Measurements from ENCODE around the gene CDH13.

- TF ChIP-seq CTCF (IDR thresholded peaks at IDR 0.05; ENCODE audit: low read depth, low read length, poor library complexity, severe bottlenecking): no peak
- TF ChIP-seq EZH2phosphoT487 (IDR thresholded peaks at IDR 0.05; ENCODE audit: borderline replicate concordance, low read length): no peak
Measured at GRCh38 chr16:82987767-82988166, 361.0 kb downstream of the CDH13 start.

Measured in DOHH2 (cell line).